Adrenal gland (tissue), 12 donors: ENCODE measurements around the gene FCN2. TPM values are rescaled to one million over a fixed set of nuclear protein-coding genes. Genes with fewer than 3 reads are reported as not detected.

ENCODE experiments used
- DNase-seq, 7 donors: peaks; one replicate each; pipeline ENCODE4 v3.0.0-alpha.2; 2019 to 2020
- H3K27ac ChIP-seq, 5 donors: fragments of 200-600 bp; sonication (generic) in 4 of 5; 1 replicate in 3 of 5; 2 replicates in 2 of 5; pipeline versions ENCODE4 v1.5.1 to v1.8.0; 2016 to 2020; ENCODE audit warnings: mild to moderate bottlenecking in 1 of 5
- H3K27me3 ChIP-seq: fragments of 200-600 bp; 2 replicates; pipeline ENCODE4 v1.8.0; 2021
- H3K36me3 ChIP-seq, 2 donors: fragments of 200-600 bp; replicated peaks in 1 of 2; 1 replicate in 1 of 2; 2 replicates in 1 of 2; pipeline versions ENCODE4 v1.5.1 to v1.8.0; 2018 to 2022
- H3K4me1 ChIP-seq, 2 donors: fragments of 200-600 bp; replicated peaks in 1 of 2; 1 replicate in 1 of 2; 2 replicates in 1 of 2; pipeline versions ENCODE4 v1.5.1 to v1.8.0; 2018 to 2021
- H3K4me3 ChIP-seq, 4 donors: fragments of 200-600 bp; sonication (generic) in 3 of 4; one replicate each; pipeline ENCODE4 v1.5.1; 2016 to 2018
- H3K9me3 ChIP-seq, 3 donors: fragments of 200-600 bp; sonication (generic) in 1 of 3; replicated peaks in 1 of 3; 1 replicate in 2 of 3; 2 replicates in 1 of 3; pipeline versions ENCODE4 v1.5.1 to v1.8.0; 2016 to 2021
- CTCF ChIP-seq, 6 experiments: fragments of 450-650 bp in 4 of 6; fragments of 200-600 bp in 2 of 6; sonication (generic) in 1 of 6; IDR thresholded peaks; 1 replicate in 5 of 6; 2 replicates in 1 of 6; pipeline versions ENCODE4 v1.5.1 to v1.8.0; 2016 to 2021; ENCODE audit warnings: antibody characterized with exemption in 6 of 6, mild to moderate bottlenecking in 2 of 6, moderate library complexity in 1 of 6
- POLR2A ChIP-seq, 2 donors: fragments of 450-650 bp; IDR thresholded peaks; one replicate each; pipeline ENCODE4 v1.6.1; 2017; ENCODE audit warnings: antibody characterized with exemption in 2 of 2, mild to moderate bottlenecking in 2 of 2, moderate library complexity in 1 of 2
- WGBS, 4 donors: extraction: QIAGEN DNeasy Blood & Tissue Kit in 2 of 4; methylation state at CpG; one replicate each; pipeline versions ENCODE4 v1.1.5 to v1.1.7; 2013 to 2017; 5-methylcytosine and 5-hydroxymethylcytosine counted together
- intact Hi-C, 2 donors: fragments of 100-400 bp; cut with DNase I; formaldehyde crosslinking; loops; one replicate each; pipeline versions ENCODE4 v1.14.1 to v1.15.0; 2022 to 2023
- polyA plus RNA-seq, 3 donors: library from polyadenylated mRNA; stranded (reverse); fragments of 200-250 nt in 2 of 3; fragments of 350-450 nt in 1 of 3; fragmentation: Illumina TruSeq in 1 of 3; extraction: RNeasy Lipid Tissue Mini Kit (QIAGEN cat#74804) in 1 of 3; gene quantifications; one replicate each; pipeline ENCODE4 v1.2.3, GENCODE V29; 2013 to 2014
- total RNA-seq, 9 donors: library from RNA; depleted of rRNA in 4 of 9; stranded (reverse); fragments of >200 nt in 4 of 9; fragments of 120-200 nt in 1 of 9; fragmentation: NEBNext Ultra II Directional in 1 of 9; extraction: Animal tissue kit (Norgen Biotek cat#: 25700) in 1 of 9; gene quantifications; one replicate each; pipeline versions ENCODE4 v1.1.0 to v1.2.4, GENCODE V29; 2013 to 2023
- donor health status: healthy with polysubstance abuse.
- donor health status: Bipolar disorder and iron deficiency.
- donor health status: DM: yes; HTN: yes; CAD: no.
- donor health status: DM: no; HTN: no; CAD: no.
- donor health status: DM: no; HTN: no; CAD: no.
- donor health status: DM: yes; HTN: yes; CAD: no.

Gene FCN2
- total and polyA plus RNA-seq, 12 donors = 6.7 to 99.6 (median 31.2) TPM

GRCh38 chr9:134839455-134840125, 41.0 kb upstream of the FCN2 start:
- Histone ChIP-seq H3K27me3 (no peaks in the 10 kb centered on the region), H3K9me3 (no peaks in the 10 kb centered on the region), H3K36me3 (peaks cover 0 to 5% of the 10 kb centered on the region in 2 donors), H3K4me3 (no peak overlapping the region), H3K27ac (no peak overlapping the region), H3K4me1 (no peaks in the 10 kb centered on the region)
- 89 to 95% (median 91%) methylated on average over 8 to 21 of the region's 21 CpGs for WGBS, 4 donors
- no peak for TF ChIP-seq CTCF (IDR thresholded peaks at IDR 0.05)
- no peak for TF ChIP-seq POLR2A (IDR thresholded peaks at IDR 0.05)
- no peak for DNase-seq
- intact Hi-C loops = no loop called here

- Histone ChIP-seq H3K4me1 (no peaks in the 10 kb centered on the region), H3K36me3 (peaks cover 0 to 5% of the 10 kb centered on the region in 2 donors), H3K9me3 (no peaks in the 10 kb centered on the region), H3K4me3 (no peak overlapping the region), H3K27ac (no peak overlapping the region), H3K27me3 (no peaks in the 10 kb centered on the region)
- intact Hi-C loops = no loop called here
- no peak for DNase-seq
- TF ChIP-seq CTCF (IDR thresholded peaks at IDR 0.05) (no peak), POLR2A (IDR thresholded peaks at IDR 0.05) (no peak)
- WGBS, 4 donors = 91 to 95% (median 93%) methylated on average over 9 to 12 of the region's 12 CpGs
Measured at GRCh38 chr9:134840511-134840910, 40.1 kb upstream of the FCN2 start.

GRCh38 chr9:134841180-134841904, 39.3 kb upstream of the FCN2 start:
- WGBS, 4 donors = 89 to 95% (median 90%) methylated on average over 10 to 15 of the region's 15 CpGs
- peaks cover 0 to 5% of the 10 kb centered on the region in 2 donors for H3K36me3 ChIP-seq
- TF ChIP-seq CTCF (IDR thresholded peaks at IDR 0.05) (no peak), POLR2A (IDR thresholded peaks at IDR 0.05) (no peak)

GRCh38 chr9:134842321-134842720, 38.3 kb upstream of the FCN2 start:
- no peaks in the 10 kb centered on the region for H3K9me3 ChIP-seq
- no peak overlapping the region for H3K4me3 ChIP-seq
- no peak overlapping the region for H3K27ac ChIP-seq
- no peaks in the 10 kb centered on the region for H3K27me3 ChIP-seq
- H3K36me3 ChIP-seq = peaks cover 0 to 5% of the 10 kb centered on the region in 2 donors
- H3K4me1 ChIP-seq = no peaks in the 10 kb centered on the region
- intact Hi-C loops = no loop called here
- 82 to 95% (median 90%) methylated on average over 18 to 22 of the region's 22 CpGs for WGBS, 4 donors
- DNase-seq = no peak
- TF ChIP-seq CTCF (IDR thresholded peaks at IDR 0.05) (no peak), POLR2A (IDR thresholded peaks at IDR 0.05) (no peak)

More at GRCh38 chr9:134841180-134841904, 39.3 kb upstream of the FCN2 start:
- no peak overlapping the region for H3K27ac ChIP-seq
- H3K9me3 ChIP-seq = no peaks in the 10 kb centered on the region
- no peak for DNase-seq
- H3K4me1 ChIP-seq = no peaks in the 10 kb centered on the region
- intact Hi-C loops = no loop called here
- H3K4me3 ChIP-seq = no peak overlapping the region
- H3K27me3 ChIP-seq = no peaks in the 10 kb centered on the region
